ENCODE results near the gene PDE3B. TPM values are rescaled to one million over a fixed set of nuclear protein-coding genes. Genes with fewer than 3 reads are reported as not detected.
"Not testable (repeated sequence)": the region's sequence is repeated elsewhere in the genome, so short reads cannot be mapped to it uniquely, and the experiment has no call there.

PDE3B gene
- 10 to 100 TPM; 18.2 to 42.3 (median 34.5) TPM for total RNA-seq
- total RNA-seq (2013): 44.8 TPM

DNA sequence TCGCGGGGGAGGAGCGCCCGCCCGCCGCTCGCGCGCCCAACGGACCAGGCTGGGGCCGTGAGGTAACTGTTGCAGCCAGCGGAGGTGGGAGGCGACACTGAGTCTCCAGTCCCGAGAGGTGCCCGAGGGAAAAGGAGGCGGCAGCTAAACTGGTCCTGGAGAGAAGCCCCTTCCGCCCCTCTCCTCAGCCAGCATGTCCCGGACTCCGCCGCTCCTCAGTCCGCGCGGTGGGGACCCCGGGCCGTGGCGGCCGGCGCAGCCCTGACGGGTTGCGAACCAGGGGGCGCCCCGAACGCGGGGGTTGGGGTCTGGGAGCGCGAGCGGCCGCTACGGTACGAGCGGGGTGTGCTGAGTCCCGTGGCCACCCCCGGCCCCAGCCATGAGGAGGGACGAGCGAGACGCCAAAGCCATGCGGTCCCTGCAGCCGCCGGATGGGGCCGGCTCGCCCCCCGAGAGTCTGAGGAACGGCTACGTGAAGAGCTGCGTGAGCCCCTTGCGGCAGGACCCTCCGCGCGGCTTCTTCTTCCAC lies at the start of gene PDE3B:
PDE3B (plus strand) TSS at position 108 of the 529 bp plus-strand sequence; CDS start at position 380, 272 bp downstream.
- TF ChIP-seq, protein P1, sequence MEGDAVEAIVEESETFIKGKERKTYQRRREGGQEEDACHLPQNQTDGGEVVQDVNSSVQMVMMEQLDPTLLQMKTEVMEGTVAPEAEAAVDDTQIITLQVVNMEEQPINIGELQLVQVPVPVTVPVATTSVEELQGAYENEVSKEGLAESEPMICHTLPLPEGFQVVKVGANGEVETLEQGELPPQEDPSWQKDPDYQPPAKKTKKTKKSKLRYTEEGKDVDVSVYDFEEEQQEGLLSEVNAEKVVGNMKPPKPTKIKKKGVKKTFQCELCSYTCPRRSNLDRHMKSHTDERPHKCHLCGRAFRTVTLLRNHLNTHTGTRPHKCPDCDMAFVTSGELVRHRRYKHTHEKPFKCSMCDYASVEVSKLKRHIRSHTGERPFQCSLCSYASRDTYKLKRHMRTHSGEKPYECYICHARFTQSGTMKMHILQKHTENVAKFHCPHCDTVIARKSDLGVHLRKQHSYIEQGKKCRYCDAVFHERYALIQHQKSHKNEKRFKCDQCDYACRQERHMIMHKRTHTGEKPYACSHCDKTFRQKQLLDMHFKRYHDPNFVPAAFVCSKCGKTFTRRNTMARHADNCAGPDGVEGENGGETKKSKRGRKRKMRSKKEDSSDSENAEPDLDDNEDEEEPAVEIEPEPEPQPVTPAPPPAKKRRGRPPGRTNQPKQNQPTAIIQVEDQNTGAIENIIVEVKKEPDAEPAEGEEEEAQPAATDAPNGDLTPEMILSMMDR (IDR thresholded peaks at IDR 0.05): no peak
- WGBS (ENCODE audit: insufficient coverage): under 1% methylated on average over 59 of the region's 59 CpGs
- Mint-ChIP-seq H3K27me3 (ENCODE audit: low read depth in 2 of 2) (peaks cover 11 to 38% of the 10 kb centered on the region in 2 donors), H3K36me3 (no peaks in the 10 kb centered on the region), H3K27ac (peak within 1 kb of the TSS in 1 of 2 donors; percentile 86), H3K4me1 (peaks cover 21 to 31% of the 10 kb centered on the region in 2 donors), H3K9me3 (no peaks in the 10 kb centered on the region), H3K4me3 (peak within 1 kb of the TSS; percentile 81)
- Histone ChIP-seq H3K4me1 (ENCODE audit: control insufficient read depth, insufficient read depth, low read length) (peaks cover 12% of the 10 kb centered on the region), H3K27ac (ENCODE audit: low read length) (peak within 1 kb of the TSS; percentile 70), H3K36me3 (ENCODE audit: control insufficient read depth, insufficient read depth, low read length) (no peaks in the 10 kb centered on the region), H3K9me3 (ENCODE audit: control insufficient read depth, insufficient read depth, low read length) (no peaks in the 10 kb centered on the region), H3K4me3 (ENCODE audit: low read length) (peak within 1 kb of the TSS; percentile 87), H3K27me3 (ENCODE audit: control insufficient read depth, insufficient read depth, low read length) (peaks cover 35% of the 10 kb centered on the region)
- peak; percentile 66 to 83 for DNase-seq
- intact Hi-C loops (cut with micrococcal nuclease): loop anchor here (2.0 to 5.0 kb wide), 2 partner anchors 65 to 121 kb away; partner anchors contain the start of gene PSMA1
- ATAC-seq: peak; percentile 79 to 88 (median 80)

DNA sequence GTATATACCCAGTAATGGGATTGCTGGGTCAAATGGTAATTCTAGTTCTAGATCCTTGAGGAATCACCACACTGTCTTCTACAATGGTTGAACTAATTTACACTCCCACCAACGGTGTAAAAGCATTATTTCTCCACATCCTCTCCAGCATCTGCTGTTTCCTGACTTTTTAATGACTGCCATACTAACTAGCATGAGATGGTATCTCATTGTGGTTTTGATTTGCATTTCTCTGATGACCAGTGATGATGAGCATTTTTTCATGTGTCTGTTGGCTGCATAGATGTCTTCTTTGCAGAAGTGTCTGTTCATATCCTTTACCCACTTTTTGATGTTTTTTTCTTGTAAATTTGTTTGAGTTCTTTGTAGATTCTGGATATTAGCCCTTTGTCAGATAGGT lies 48.3 kb upstream of the PDE3B start:
- H3K36me3 ChIP-seq (ENCODE audit: control insufficient read depth, insufficient read depth, low read length); H3K27me3 ChIP-seq (ENCODE audit: control insufficient read depth, insufficient read depth, low read length); H3K36me3 Mint-ChIP-seq; H3K9me3 Mint-ChIP-seq; H3K4me3 ChIP-seq (ENCODE audit: low read length); H3K9me3 ChIP-seq (ENCODE audit: control insufficient read depth, insufficient read depth, low read length); H3K4me3 Mint-ChIP-seq; H3K4me1 Mint-ChIP-seq; H3K4me1 ChIP-seq (ENCODE audit: control insufficient read depth, insufficient read depth, low read length); H3K27ac ChIP-seq (ENCODE audit: low read length); H3K27me3 Mint-ChIP-seq (ENCODE audit: low read depth in 2 of 2); intact Hi-C loops (cut with micrococcal nuclease); DNase-seq; H3K27ac Mint-ChIP-seq; ATAC-seq: not testable (repeated sequence)
- 11% methylated on average over 1 of the region's 1 CpG for WGBS (ENCODE audit: insufficient coverage)

DNA sequence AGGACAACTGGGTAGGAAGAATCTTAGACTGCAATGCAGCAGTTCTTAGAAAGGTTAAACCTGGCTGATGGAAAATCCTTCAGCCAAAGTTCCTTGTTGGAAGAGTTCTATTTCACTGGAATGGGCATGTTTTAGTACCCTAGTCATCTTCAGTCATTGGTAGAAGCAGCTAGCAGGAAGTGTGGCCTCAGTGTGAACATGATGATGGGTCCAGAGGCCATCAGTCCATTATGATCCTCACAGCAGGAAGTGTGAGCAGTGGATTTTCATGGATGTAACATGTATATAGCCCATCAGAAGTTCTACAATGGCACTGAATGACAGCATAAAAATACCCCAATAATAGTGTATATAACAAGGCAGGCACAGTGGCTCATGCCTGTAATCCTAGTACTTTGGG lies 35.9 kb upstream of the PDE3B start:
- no peaks in the 10 kb centered on the region for H3K27me3 Mint-ChIP-seq (ENCODE audit: low read depth in 2 of 2)
- no peaks in the 10 kb centered on the region for H3K36me3 ChIP-seq (ENCODE audit: control insufficient read depth, insufficient read depth, low read length)
- H3K27ac Mint-ChIP-seq: no peak overlapping the region
- no peaks in the 10 kb centered on the region for H3K36me3 Mint-ChIP-seq
- intact Hi-C loops (cut with micrococcal nuclease): no loop called here
- ATAC-seq (no peak), DNase-seq (no peak)
- no peaks in the 10 kb centered on the region for H3K9me3 ChIP-seq (ENCODE audit: control insufficient read depth, insufficient read depth, low read length)
- TF ChIP-seq, protein P1 (IDR thresholded peaks at IDR 0.05): no peak
- H3K9me3 Mint-ChIP-seq: no peaks in the 10 kb centered on the region
- H3K4me1 ChIP-seq (ENCODE audit: control insufficient read depth, insufficient read depth, low read length): no peaks in the 10 kb centered on the region
- no peak overlapping the region for H3K4me3 Mint-ChIP-seq
- no peak overlapping the region for H3K4me3 ChIP-seq (ENCODE audit: low read length)
- H3K27ac ChIP-seq (ENCODE audit: low read length): no peak overlapping the region
- H3K27me3 ChIP-seq (ENCODE audit: control insufficient read depth, insufficient read depth, low read length): no peaks in the 10 kb centered on the region
- peaks cover 0 to 5% of the 10 kb centered on the region in 2 donors for H3K4me1 Mint-ChIP-seq

DNA sequence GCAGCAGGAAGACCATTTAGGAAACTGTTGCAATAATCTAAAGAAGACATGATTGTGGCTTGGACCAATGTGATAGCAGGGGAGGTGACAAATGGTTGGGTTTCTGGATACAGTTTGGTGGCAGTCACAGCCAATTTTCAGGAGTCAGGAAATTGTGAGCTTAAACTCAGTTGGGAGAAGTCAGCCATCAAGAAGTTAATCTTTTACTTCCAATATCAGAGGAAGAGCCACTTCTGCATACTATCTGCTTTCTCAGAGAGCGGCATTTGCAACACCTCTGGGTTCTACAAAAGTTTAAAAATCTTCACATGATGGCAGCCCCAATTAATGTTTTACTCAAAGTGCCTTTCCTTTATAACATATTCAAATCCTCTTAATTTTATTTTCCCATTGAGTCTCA lies 33.7 kb upstream of the PDE3B start:
- WGBS (ENCODE audit: insufficient coverage): 95% methylated on average over 1 of the region's 1 CpG
- no peaks in the 10 kb centered on the region for H3K9me3 ChIP-seq (ENCODE audit: control insufficient read depth, insufficient read depth, low read length)
- no peaks in the 10 kb centered on the region for H3K27me3 ChIP-seq (ENCODE audit: control insufficient read depth, insufficient read depth, low read length)
- intact Hi-C loops (cut with micrococcal nuclease): no loop called here
- Mint-ChIP-seq H3K36me3 (no peaks in the 10 kb centered on the region), H3K27me3 (ENCODE audit: low read depth in 2 of 2) (no peaks in the 10 kb centered on the region), H3K4me1 (peaks cover 0 to 5% of the 10 kb centered on the region in 2 donors), H3K9me3 (no peaks in the 10 kb centered on the region), H3K4me3 (no peak overlapping the region), H3K27ac (peak overlapping the region in 1 of 2 donors; percentile 1)
- ATAC-seq (no peak), DNase-seq (no peak)
- H3K4me3 ChIP-seq (ENCODE audit: low read length): no peak overlapping the region
- H3K36me3 ChIP-seq (ENCODE audit: control insufficient read depth, insufficient read depth, low read length): no peaks in the 10 kb centered on the region
- H3K4me1 ChIP-seq (ENCODE audit: control insufficient read depth, insufficient read depth, low read length): no peaks in the 10 kb centered on the region
- no peak overlapping the region for H3K27ac ChIP-seq (ENCODE audit: low read length)
- TF ChIP-seq, protein P1 (IDR thresholded peaks at IDR 0.05): no peak

All from natural killer cell (primary cell).